Measurements from ENCODE around the gene DMPK.

DMPK gene, protein sequence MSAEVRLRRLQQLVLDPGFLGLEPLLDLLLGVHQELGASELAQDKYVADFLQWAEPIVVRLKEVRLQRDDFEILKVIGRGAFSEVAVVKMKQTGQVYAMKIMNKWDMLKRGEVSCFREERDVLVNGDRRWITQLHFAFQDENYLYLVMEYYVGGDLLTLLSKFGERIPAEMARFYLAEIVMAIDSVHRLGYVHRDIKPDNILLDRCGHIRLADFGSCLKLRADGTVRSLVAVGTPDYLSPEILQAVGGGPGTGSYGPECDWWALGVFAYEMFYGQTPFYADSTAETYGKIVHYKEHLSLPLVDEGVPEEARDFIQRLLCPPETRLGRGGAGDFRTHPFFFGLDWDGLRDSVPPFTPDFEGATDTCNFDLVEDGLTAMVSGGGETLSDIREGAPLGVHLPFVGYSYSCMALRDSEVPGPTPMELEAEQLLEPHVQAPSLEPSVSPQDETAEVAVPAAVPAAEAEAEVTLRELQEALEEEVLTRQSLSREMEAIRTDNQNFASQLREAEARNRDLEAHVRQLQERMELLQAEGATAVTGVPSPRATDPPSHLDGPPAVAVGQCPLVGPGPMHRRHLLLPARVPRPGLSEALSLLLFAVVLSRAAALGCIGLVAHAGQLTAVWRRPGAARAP

DNA sequence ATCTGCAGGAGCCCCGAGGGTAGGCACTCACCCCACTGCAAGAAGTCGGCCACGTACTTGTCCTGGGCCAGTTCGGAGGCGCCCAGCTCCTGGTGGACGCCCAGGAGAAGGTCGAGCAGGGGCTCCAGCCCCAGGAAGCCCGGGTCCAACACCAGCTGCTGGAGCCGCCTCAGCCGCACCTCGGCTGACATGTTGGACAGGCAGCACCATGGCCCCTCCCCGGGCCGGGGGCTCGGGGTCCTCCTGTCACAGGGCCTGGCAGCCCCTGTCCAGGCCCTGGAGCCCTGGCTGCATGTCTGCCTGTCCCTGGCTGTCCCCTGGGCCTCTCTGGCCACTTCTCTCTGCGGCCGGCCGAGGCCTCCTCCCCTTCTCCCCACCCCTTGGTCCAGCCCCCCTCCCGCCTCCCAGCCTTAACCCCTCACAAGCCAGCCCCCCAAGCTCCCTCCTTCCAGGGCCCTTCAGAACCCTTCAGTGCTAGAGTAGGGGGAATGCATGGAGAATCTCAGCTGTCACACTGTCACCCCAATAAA is at the start of gene DMPK:
Gene DMPK, minus strand, starts transcription at position 329 of the 530 bp plus-strand sequence. Its CDS starts 138 bp downstream, at position 191.
- no peak for DNase-seq

DNA sequence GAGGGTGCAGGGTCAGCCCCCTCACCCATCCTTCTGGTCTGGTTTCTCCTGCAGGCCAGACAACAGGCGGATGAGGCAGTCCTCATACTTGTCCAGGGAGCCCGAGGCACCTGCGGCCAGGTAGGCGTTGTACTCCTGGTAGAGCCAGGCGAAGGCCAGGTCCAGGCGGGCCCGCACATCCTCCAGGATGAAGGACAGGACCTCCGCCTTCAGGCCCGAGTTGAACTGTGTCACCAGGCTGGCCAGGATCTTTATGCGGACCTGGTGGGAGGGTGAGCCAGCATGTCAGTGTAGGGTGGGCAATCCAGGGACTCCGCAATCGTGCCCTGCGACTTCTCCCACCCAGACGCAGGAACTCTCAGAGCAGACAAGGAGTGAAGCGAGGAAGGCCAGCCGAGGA is 46.7 kb upstream of the DMPK start:
- DNase-seq = no peak

DNA sequence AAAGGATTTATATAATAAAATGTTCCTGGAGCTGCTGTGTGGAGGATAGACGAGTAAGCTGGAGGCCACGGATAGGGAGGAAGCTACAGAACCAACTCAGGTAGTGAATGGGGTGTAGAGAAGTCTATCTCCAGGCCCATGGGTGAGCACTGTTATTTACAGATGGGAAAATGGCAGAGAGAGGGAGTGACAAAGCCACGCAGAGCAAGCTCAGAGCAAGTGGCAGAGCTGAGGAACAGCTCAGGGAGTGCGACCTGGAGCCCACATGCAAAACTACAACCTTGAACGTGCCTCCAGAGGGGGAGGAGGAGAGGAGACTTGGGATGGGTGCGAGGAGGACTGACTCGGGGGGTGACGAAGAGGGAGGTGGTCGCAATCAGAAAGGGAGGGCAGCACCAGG is 46.2 kb upstream of the DMPK start:
- no peak for DNase-seq

DNA sequence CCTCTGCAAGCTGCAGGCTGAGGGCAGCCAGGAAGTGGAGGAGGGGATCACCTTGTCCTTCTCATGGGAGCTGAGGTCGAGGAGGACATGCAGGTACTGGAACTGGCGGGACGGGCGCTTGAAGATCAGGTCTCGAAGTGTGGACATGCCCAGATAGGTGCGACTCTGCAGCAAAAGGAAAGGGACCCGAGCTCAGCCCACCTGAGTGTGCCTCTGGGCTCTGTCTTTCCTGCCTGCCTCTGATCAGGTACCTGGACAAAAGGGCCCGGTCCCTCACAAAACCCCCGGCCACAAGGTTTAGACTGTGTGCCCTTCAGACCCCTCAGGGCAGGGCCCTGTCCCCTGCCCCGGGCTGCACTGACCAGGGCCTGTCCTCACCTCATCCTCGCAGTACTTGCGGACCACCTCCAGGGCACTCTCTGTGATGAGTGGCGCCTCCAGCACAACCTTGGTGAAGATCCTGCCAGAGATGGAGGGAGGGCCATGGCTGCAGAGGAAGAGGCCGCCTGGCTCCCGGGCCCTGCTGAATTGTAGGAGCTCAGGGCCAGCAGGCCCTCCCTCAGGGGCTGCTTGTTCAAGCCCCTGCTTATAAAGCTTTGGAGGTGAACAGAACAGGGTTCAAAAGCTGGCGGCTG is 45.3 kb upstream of the DMPK start:
- DNase-seq = no peak

DNA sequence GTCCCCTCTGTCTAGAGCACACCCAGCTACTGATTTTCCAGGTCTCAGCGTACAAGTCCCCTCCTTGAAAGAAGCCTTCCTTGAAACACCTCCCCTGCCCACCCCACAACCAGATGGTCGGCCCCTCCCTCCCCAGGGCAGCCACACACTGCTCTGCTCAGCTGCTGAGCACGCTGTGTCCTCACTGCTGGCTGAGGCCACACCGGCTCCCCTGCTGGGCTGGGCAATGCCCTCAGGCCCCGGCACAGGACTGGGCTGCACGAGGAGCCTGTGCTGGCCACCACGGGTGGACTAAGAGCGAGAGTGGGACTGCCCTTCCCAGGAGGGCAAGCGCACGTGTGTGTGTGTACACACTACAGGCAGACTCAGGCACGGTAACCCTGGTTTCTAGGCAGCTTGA is 44.6 kb upstream of the DMPK start:
- no peak for DNase-seq

DNA sequence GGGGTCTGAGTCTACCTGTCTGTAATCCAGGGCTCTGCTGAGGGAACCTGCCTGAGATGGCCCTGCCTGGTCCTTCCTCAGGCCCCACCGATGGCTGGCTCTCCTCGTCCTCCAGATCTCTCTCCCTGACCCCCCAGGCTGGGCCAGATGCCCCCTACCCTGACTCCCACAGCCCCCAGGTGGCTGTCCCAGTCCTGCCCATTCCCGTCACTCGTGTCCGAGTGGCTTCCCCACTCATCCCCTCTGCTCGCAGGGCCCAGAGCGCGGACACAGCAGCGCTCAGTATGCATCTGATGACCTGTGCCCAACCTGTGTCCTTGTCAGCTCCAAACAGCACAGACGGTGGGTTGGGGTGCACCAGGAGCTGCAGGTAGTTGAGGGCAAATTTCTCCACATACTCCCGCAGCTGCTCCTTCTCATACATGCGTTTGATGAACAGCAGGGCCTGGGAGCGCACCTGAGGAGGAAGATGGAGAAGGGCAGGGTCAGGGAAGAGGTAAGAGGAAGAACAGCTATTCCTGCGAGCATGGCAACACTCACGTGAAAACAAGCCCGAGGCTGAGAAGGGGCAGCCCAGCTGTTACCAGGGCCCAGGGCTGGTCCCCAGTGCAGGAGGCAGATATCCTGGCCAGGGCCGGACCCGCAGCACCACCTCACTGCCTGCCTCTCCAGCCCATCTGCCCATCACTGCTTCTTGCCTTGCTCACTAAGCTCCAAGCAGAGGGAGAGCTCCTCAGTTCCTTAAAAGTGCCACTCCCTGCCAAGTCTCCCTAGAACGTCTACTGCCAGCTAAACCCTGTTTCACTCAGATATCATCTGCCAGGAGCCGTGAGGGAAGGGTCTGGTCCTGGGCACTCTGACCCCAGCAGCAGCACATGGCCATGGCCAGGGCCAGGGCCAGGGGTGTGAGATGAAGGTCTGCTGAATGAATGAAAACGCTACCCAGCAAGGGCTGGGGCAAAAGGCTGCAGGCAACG is 43.9 kb upstream of the DMPK start:
- DNase-seq = no peak

DNA sequence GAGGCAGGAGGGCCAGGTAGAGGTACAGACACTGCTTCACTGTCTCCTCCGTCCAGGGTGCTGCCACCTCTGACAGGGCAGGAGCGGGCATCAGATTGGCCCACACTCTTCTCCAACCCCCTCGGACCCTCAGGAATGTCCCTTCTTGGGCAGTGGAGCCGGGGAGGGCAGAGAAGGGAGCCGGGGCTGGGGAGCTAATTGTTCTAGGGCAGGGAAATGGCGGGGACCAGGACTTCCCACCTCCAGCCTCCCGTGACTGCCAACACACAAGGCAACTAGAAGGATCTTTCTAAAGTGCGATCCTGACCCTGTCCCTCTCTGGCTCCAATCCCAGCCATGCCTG is 42.9 kb upstream of the DMPK start:
- no peak for DNase-seq

DNA sequence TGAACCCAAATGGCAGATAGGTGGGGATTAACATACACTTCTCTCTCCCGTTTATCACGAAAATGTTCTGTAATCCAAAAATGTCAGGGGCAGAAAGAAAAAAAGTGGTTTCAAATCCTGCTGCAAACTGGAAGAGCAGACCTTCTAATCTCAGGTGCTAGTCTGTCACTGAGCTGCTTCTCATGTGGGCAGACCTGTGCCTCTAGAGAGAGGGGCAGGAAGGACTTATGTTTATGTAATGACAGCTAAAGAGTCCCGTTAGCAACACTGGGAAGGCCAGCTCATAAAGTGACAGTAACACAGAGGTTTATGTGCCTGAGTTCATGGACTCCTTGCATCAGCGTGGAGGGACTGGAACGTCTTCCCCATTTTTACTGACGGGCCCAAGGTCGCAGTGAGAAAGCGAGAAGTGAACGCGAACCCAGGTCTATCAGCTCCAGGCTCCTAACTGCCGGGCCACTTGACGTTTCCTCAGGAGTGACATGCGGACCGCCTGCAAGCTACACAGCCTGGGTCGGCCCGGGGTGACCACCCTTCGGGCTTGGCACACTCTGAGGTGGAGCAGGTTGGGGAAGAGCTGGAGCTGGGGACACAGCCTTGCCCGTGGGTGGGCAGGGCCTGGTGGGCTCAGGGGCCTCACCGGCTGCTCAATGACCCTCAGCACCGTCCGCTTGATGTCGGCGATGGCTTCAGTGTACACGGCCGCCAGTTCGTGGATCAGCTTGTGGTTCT is 42.4 kb upstream of the DMPK start:
- no peak for DNase-seq

DNA sequence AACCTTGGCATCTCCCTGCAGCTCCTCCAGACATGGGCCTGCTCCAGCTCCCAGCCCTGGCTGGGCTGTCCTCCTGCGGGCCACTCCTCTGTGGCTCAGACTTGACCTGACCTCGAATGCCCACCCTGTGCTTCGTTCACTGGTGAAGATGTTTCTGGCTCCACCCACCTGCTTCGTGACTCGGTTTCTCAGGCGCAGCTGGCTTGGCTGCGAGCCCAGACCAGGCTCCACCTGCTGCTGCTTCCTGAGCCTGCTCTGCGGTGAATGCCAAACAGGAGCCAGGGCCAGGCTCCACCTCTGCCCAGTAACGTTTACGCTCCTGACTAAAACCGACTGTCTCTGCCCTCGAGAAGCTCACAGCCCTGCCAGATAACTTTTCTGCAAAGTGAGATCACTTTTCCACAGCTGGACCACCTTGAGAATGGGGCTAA is 41.8 kb upstream of the DMPK start:
- DNase-seq = no peak

DNA sequence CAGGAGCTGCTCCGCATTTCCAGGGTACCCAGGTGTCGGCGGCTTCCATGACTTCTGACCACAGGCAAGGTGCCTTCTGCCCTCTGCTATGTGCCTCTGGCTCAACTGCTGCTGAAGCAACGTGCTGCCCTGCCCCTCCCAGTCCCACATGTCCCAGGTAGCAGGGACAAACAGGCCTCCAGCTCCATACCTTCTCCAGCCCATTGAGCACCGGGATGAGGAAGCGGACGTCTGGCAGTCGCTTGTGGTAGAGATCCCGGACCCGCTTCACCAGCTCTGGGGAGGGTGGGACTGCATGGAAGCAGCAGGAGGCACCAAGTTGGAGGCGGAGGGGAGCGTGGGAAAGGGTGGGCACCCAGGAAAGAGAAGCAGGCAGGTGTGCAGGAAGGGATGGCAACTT is 40.9 kb upstream of the DMPK start:
- no peak for DNase-seq

DNA sequence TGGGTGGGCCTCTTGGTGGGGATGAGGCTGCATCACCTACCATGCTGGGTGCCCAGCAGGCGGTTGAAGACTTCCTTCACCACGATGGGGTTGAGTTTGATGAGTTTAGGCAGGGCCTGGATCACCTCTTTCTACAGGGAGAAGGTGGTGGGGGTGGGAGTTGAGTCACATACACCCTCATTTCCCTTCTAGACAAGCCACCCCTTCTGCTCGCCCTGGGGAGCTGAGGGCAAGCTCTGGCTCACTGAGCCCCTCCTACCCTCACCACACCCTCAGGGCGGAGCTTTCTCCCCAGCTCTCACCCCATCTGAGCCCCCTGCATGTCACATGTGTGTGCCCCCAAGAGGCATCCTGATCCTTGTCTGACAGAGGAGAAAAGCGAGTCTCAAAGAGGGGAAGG is 40.4 kb upstream of the DMPK start:
- no peak for DNase-seq

DNA sequence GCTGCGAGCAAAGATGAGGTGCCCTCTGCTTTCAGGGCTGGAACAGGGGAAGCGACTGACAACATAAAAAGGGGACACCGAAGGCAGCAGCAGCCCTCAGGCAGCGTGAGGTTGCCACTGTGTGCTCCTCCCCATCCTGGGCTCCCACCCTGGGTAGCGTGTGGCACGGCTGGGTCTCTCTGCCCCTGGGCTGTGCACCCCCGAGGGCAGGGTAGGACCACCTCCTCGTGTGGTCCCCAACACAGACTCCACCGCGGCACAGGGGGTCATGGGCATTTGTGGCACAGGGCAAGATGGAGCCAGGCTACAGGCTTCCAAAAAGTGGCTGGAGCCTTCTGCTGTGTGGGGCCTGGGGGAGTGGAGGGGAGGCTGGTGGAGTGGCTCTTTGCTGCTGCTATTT is 39.3 kb upstream of the DMPK start:
- DNase-seq = no peak

DNA sequence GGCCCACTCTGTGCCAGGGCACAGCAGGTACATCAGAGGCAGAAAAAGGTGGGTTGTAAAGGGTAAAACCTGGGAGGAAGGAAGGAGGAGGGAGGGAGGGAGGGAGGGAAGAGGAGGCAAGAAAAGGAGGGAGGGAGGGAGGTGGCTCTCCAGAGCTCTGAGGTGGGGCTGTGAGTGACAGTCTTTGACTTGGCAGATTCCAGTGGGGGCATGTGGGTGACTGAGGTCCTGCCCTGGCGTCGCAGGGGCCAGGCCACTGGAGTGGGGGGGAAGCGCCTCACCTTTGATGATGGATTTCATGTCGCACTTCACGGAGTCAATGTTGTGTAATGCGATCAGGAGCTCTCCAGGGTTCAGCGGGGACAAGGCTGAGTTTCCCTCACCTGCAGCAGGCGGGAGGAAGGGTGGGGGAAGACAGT is 38.8 kb upstream of the DMPK start:
- no peak for DNase-seq

DNA sequence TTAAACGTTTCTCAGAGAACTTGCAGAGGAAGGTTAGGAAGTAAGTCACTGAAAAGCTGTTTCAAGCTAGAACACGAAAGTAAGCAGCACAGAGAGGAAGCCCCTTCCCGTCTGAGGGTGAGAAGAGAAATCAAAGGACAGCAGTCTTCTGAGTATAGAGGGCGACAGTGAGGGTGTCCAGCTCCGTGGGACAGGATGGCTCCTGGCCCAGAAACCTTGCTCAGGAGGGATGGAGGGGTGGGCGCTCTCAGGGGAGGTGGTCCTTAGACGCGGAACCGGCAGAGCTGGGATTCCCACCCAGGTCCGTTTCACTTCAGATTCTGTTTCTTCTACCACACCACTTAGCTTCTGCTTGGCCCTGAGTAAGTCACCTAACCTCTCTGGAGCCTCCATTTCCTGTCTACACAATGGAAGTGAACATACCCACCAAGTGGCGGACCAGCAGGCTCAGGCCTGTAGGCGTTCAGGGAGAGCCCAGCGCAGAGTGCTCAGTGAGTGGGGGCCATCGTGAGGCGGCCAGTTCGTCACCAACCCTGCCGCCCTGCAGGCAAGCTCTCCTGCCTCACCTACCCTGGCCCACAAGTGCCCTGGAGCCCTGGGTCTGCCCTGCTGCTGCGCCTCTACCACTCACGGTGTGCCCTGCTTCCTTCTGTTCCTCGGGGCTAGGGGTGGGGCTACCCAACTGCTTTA is 38.3 kb upstream of the DMPK start:
- no peak for DNase-seq

DNA sequence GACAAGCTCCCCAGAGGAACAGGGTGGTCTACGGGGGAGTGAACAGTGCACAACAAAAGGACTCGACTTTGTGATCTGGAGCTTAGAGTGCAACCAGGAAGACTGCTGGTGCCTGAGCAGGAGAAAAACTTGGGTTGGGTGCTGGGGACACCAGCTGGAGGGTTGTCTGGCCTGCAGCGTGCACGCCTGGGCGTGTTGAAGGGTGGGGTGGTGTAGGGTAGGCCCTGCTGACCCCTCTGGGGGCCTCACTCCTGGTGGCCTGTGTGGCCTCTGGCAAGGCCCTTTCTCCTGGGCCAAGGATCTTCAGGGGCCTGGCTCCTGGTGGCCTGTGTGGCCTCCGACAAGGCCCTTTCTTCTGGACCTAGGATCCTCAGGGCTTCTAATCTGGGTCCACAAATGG is 37.5 kb upstream of the DMPK start:
- DNase-seq = no peak

DNA sequence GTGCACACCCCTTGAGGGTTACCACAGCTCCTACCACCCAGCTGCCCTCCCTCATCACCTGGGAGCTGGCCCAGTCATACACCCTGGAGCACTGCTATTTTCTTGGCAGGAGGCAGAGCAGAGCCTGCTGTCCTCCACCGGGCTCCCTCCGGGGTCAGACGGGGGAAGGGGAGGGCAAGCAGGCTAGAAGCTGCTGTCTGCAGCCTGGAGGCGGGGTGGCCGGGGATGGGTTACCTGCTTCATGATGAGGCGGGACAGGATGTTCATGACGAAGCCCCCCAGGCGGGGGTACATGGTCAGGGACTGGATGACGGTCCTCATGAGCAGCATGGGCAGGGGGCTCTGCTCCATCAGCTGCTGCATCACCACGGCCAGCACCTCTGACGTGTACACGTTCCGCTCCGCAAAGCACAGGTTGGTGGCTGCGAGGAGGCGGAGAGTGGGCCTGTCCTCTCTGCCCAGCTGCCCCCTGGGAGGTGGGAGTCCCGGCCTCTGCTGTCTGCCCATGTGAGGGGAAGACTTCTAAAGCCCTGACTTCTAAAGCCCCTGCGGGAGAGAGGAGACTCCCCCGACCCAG is 35.5 kb upstream of the DMPK start:
- DNase-seq = no peak

DNA sequence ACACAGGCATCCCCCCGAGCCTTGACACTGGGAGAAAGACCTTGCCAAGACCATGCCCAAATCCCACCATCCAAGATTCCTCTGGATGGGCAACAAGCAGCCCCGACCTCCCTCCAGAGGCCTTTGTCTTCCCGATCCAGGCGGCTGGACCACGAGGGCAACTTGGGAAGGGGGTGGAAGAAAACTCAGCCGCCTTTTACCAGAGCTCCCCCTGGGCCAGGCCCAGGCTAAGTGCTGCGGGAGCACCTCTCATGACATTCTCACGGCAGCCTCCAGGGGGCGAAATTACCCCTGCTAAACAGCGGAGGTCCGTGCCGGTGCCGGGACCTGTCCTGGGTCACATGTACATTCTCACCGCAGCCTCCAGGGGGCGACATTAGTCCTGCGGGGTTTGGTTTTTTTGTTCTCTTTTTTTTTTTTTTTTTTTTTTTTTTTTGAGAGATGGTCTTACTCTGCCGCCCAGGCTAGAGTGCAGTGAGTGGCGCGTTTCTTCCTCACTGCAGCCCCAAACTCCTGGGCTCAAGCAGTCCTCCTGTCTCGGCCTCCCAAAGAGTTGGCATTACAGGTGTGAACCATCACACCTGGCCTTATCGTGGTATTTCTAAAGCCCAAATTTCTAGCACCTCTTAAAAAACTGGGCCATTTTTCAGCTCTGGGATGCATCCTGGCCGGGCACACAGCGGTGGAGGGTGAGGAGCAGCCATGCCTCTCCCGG is 34.9 kb upstream of the DMPK start:
- DNase-seq = peak; percentile 96

DNA sequence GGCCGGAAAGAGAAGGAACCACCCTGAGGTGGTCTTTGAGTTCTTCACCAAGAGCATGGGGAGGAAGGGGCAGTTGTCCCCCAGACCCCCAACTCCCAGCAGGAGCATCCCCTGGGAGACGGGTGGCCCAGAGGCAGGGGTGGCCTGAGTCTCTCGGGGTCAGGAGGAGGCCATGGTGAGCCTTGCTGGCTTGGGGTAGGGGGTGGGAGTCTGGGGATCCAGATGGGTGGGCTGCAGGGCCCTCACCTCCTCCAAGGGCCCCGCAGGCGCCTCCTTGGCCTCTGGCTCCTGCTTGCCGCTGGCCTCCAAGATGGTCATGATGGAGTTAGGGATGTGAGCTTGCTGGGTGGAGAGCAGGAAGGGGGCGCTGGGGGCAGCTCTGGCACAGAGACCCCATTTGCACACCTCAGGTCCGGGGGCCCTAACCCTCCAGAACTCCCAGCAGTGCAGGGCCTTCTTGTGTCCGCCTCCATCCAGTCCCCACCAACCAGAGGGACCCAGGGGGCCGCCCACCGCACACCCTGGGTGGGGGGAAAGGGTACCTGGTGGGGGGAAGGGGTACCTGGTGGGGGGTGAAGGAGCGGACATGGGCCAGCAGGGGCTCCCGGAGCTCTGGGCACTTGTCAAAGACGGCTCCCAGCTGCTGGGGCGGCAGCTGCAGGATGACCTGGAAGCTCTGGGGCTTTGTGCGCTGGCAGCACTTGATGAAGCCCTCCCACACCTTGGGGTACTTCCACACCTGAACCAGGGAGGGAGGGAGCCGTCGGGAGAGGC is 34.1 kb upstream of the DMPK start:
- DNase-seq = no peak

DNA sequence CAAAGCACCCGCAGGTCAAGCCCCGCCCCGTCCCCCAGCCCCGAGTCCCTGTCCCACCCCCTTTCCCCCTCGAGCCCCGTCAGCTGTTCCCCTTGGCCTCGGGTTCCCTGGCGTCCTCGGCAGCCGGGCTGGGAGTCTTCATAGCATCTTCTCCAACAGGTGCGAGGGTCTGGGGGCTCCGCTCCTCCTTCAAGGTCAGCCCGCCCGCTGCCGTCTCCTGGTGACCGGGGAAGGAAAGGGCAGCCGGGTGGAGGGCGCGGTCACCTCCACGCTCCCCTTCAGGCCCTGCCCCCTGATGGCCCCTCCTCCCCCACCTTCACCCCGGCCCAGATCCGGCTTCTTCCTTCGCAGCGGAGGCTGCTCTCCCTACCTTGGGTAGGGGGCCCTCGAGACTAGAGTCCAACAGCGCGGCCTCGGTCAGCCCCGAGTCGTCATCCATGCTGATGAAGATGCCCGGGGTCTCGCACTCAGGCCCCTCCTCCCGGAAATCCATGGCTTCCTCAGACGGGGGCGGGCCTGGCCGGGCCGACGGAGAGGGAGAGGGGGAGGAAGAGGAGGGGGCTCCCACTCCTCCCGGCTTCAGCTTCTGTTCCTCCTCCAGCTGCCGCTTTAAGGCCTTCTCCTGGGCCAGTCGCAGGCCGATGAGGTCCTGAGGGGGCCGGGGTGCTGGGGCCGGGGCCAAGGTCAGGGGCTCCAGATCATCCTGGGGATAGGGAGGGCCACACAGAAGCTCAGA is 33.4 kb upstream of the DMPK start:
- no peak for DNase-seq
